HG03039 (cell line): ENCODE data around the gene DLG1.

Experiments used
- ATAC-seq: cut with Tn5 transposase; IDR thresholded peaks from one replicate; pipeline ENCODE4 v1.9.1; 2021; ENCODE audit warnings: mild to moderate bottlenecking, moderate library complexity; ENCODE audit not compliant: unreplicated experiment

Gene DLG1

GRCh38 chr3:197022405-197023231 is 275.8 kb downstream of the DLG1 start:
- ATAC-seq, result no peak

- no peak for ATAC-seq
Observed at GRCh38 chr3:197021729-197022404, 276.5 kb downstream of the DLG1 start.

GRCh38 chr3:197021231-197021630 is 277.2 kb downstream of the DLG1 start:
- no peak for ATAC-seq

GRCh38 chr3:197019535-197019934 is 278.9 kb downstream of the DLG1 start:
- no peak for ATAC-seq

- ATAC-seq, result no peak
Observed at GRCh38 chr3:197019021-197019420, 279.4 kb downstream of the DLG1 start.

GRCh38 chr3:197017003-197017402 is 281.4 kb downstream of the DLG1 start:
- no peak for ATAC-seq

GRCh38 chr3:197015790-197016736 is 282.3 kb downstream of the DLG1 start:
- ATAC-seq, result no peak

- no peak for ATAC-seq
Observed at GRCh38 chr3:197014942-197015575, 283.4 kb downstream of the DLG1 start.

- no peak for ATAC-seq
Observed at GRCh38 chr3:197014024-197014423, 284.4 kb downstream of the DLG1 start.

GRCh38 chr3:197012540-197012883 is 285.9 kb downstream of the DLG1 start:
- ATAC-seq, result no peak

GRCh38 chr3:197011780-197012539 is 286.5 kb downstream of the DLG1 start:
- ATAC-seq, result no peak

GRCh38 chr3:197010556-197011351 is 287.7 kb downstream of the DLG1 start:
- no peak for ATAC-seq

- no peak for ATAC-seq
Observed at GRCh38 chr3:197009532-197010019, 288.8 kb downstream of the DLG1 start.

- no peak for ATAC-seq
Observed at GRCh38 chr3:197008436-197009209, 289.8 kb downstream of the DLG1 start.

- ATAC-seq, result no peak
Observed at GRCh38 chr3:197007953-197008352, 290.5 kb downstream of the DLG1 start.

GRCh38 chr3:197007296-197007940 is 291.0 kb downstream of the DLG1 start:
- no peak for ATAC-seq

- ATAC-seq, result no peak
Observed at GRCh38 chr3:197006860-197007259, 291.6 kb downstream of the DLG1 start.

- ATAC-seq, result no peak
Observed at GRCh38 chr3:197006446-197006845, 292.0 kb downstream of the DLG1 start.
